NCI-H146 treated with DMSO at 0.1 percent for 48 hours (cell line): ENCODE data around the gene GSTT2.
"Not testable (repeated sequence)": the region's sequence is repeated elsewhere in the genome, so short reads cannot be mapped to it uniquely, and the experiment has no call there.

Experiments
- DNase-seq: peaks from one replicate; lab custom pipeline; 2025; ENCODE audit not compliant: unreplicated experiment; lab: John Stamatoyannopoulos, UW

The GSTT2 gene

GRCh38 chr22:23979557-23980240, at the start of gene GSTT2:
Gene GSTT2, plus strand, starts transcription at chr22:23980134.
- DNase-seq, result not testable (repeated sequence)

- DNase-seq, result no peak
These were observed 41.5 kb upstream of the GSTT2 start for GRCh38 chr22:23938328-23939016.

GRCh38 chr22:23939017-23939357, 40.9 kb upstream of the GSTT2 start:
- DNase-seq, result no peak

- not testable (repeated sequence) for DNase-seq
These were observed 39.8 kb upstream of the GSTT2 start for GRCh38 chr22:23940166-23940565.

- DNase-seq, result not testable (repeated sequence)
These were observed 32.5 kb upstream of the GSTT2 start for GRCh38 chr22:23947391-23947790.

- not testable (repeated sequence) for DNase-seq
These were observed 30.2 kb upstream of the GSTT2 start for GRCh38 chr22:23949764-23950163.

- not testable (repeated sequence) for DNase-seq
These were observed 28.6 kb upstream of the GSTT2 start for GRCh38 chr22:23951383-23951782.

GRCh38 chr22:23952794-23953405, 27.0 kb upstream of the GSTT2 start:
- DNase-seq, result not testable (repeated sequence)

GRCh38 chr22:23953485-23953884, 26.4 kb upstream of the GSTT2 start:
- DNase-seq, result not testable (repeated sequence)

- not testable (repeated sequence) for DNase-seq
These were observed 25.5 kb upstream of the GSTT2 start for GRCh38 chr22:23954193-23954990.

- DNase-seq, result not testable (repeated sequence)
These were observed 25.0 kb upstream of the GSTT2 start for GRCh38 chr22:23954991-23955305.

GRCh38 chr22:23955886-23956285, 24.0 kb upstream of the GSTT2 start:
- not testable (repeated sequence) for DNase-seq

- not testable (repeated sequence) for DNase-seq
These were observed 23.5 kb upstream of the GSTT2 start for GRCh38 chr22:23956301-23956900.

GRCh38 chr22:23961084-23961771, 18.7 kb upstream of the GSTT2 start, which contains the start of gene GSTT2B:
Gene GSTT2B, minus strand, starts transcription at chr22:23961195. Its CDS starts 64 bp downstream, at chr22:23961131.
- not testable (repeated sequence) for DNase-seq

- DNase-seq, result not testable (repeated sequence)
These were observed 13.8 kb upstream of the GSTT2 start for GRCh38 chr22:23966094-23966493.

GRCh38 chr22:23966568-23966967, 13.4 kb upstream of the GSTT2 start, which contains the start of gene DDTL:
Gene DDTL, plus strand, starts transcription at chr22:23966888. Its CDS starts 27 bp downstream, at chr22:23966915.
- not testable (repeated sequence) for DNase-seq

- DNase-seq, result no peak
These were observed 10.9 kb upstream of the GSTT2 start for GRCh38 chr22:23969071-23969470.

GRCh38 chr22:23970201-23970641, 9.7 kb upstream of the GSTT2 start:
- DNase-seq, result no peak

GRCh38 chr22:23970816-23971486, 9.0 kb upstream of the GSTT2 start:
- DNase-seq, result no peak

- not testable (repeated sequence) for DNase-seq
These were observed 8.0 kb upstream of the GSTT2 start for GRCh38 chr22:23971927-23972326.
